ENCODE results near the gene DPY19L3.

Gene DPY19L3

DNA sequence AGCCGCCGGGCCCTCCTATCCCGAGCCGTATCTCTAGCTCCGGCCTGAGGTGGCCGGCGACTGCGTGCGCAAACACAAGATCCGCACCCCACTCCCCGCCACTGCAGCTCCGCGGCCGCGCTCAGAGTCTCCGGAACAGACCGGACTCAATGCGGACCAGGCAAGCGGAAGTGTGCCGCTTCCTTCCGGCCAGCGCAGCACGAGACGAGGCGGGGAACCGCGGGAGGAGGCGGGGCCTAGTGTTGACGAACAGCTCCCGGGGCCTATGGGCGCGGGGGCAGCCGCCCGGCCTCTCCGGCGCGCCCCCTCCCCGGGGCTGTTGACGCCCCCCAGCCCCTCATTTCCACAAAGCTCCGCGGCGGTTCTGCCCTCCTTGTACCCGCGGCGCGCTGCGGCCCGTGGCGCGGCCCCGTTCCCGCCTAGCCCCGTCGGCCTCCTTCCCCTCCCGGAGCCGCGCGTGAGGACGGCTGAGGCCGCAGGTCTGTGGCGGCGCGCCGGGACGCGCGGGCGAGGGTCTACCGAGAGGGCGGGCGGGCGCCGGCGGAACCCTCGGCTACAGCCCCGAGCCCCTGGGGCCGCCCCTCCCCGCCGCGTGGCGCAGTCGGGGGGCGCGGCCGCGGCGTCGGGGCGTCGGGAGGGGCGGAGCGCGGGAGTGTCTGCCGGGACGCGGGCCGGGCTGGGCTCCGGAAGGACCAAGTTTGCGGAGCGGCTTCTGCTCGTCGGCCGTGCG is at the start of gene DPY19L3:
DPY19L3 (plus strand) TSS at position 340 of the 730 bp plus-strand sequence. CDS start 2,484 bp downstream, outside the sequence.
- H3K4me1 Mint-ChIP-seq (ENCODE audit: low read depth), result peaks cover 23% of the 10 kb centered on the region

DNA sequence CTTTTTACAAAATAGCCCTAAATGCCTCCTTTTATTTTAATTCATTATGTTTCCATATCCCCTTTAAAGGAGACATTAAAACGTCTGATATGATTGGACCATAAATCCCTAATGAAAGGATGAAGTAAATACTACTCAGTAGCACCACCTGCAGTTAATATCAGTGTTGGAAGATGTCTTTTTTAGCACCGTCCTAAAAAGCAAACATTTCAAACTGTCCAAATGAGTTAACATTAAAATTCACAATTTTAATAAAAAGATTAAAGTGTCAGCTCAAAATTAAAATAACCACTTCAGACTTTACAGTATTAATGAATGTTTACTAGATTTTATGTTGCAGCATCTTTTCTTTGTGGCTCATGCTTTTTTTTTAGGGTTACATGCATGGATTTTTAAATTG is 47.9 kb upstream of the DPY19L3 start:
- H3K36me3 Mint-ChIP-seq (ENCODE audit: low read depth), result peaks cover 93% of the 10 kb centered on the region
- H3K4me1 Mint-ChIP-seq (ENCODE audit: low read depth), result peaks cover 54% of the 10 kb centered on the region
- H3K27ac Mint-ChIP-seq, result no peak overlapping the region
- peaks cover 4% of the 10 kb centered on the region for H3K9me3 Mint-ChIP-seq
- no peaks in the 10 kb centered on the region for H3K27me3 Mint-ChIP-seq
- no peak overlapping the region for H3K4me3 Mint-ChIP-seq

More for the DNA sequence above, at the start of gene DPY19L3:
- Mint-ChIP-seq H3K9me3 (no peaks in the 10 kb centered on the region), H3K27me3 (no peaks in the 10 kb centered on the region), H3K4me3 (peak within 1 kb of the TSS; percentile 86), H3K27ac (peak within 1 kb of the TSS; percentile 89), H3K36me3 (ENCODE audit: low read depth) (peaks cover 27% of the 10 kb centered on the region)

GRCh38 chr19:32358321-32358720 is 47.2 kb upstream of the DPY19L3 start:
- peaks cover 93% of the 10 kb centered on the region for H3K36me3 Mint-ChIP-seq (ENCODE audit: low read depth)
- H3K27ac Mint-ChIP-seq, result no peak overlapping the region
- peaks cover 55% of the 10 kb centered on the region for H3K4me1 Mint-ChIP-seq (ENCODE audit: low read depth)
- no peak overlapping the region for H3K4me3 Mint-ChIP-seq
- H3K9me3 Mint-ChIP-seq, result peaks cover 4% of the 10 kb centered on the region
- H3K27me3 Mint-ChIP-seq, result no peaks in the 10 kb centered on the region

GRCh38 chr19:32359581-32359980 is 46.0 kb upstream of the DPY19L3 start:
- Mint-ChIP-seq H3K4me3 (no peak overlapping the region), H3K27me3 (no peaks in the 10 kb centered on the region), H3K4me1 (ENCODE audit: low read depth) (peaks cover 47% of the 10 kb centered on the region), H3K36me3 (ENCODE audit: low read depth) (peaks cover 93% of the 10 kb centered on the region), H3K9me3 (no peaks in the 10 kb centered on the region), H3K27ac (no peak overlapping the region)

DNA sequence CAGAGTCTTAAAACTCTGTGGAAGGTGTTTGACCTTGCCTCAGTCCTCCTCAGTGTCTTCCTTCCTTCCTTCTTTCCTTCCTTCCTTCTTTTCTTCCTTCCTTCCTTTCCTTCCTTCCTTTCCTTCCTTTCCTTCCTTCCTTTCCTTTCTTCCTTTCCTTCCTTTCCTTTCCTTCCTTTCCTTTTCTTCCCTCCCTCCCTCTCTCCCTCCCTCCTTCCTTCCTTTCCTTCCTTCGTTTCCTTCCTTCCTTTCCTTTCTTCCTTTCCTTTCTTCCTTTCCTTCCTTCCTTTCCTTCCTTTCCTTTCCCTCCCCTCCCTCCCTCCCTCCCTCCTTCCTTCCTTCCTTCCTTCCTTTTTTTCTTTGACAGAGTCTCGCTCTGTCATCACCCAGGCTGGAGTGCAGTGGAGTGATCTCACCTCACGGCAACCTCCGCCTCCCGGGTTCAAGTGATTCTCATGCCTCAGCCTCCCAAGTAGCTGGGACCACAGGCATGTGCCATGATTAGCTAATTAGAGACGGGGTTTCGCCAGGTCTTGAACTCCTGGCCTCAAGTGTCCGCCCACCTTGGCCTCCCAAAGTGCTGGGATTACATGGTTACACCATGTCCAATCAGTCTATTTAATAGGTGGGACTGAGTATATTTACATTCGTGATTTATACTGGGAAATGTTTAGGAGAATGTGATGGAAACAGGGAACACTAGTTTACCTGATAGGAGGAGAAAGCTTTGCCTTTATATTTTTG is 43.8 kb upstream of the DPY19L3 start:
- H3K27ac Mint-ChIP-seq, result peak overlapping the region; percentile 55
- H3K4me1 Mint-ChIP-seq (ENCODE audit: low read depth), result peaks cover 43% of the 10 kb centered on the region
- no peaks in the 10 kb centered on the region for H3K27me3 Mint-ChIP-seq
- no peak overlapping the region for H3K4me3 Mint-ChIP-seq
- H3K36me3 Mint-ChIP-seq (ENCODE audit: low read depth), result peaks cover 92% of the 10 kb centered on the region
- no peaks in the 10 kb centered on the region for H3K9me3 Mint-ChIP-seq

- no peak overlapping the region for H3K27ac Mint-ChIP-seq
- H3K27me3 Mint-ChIP-seq, result no peaks in the 10 kb centered on the region
- H3K4me3 Mint-ChIP-seq, result no peak overlapping the region
- H3K4me1 Mint-ChIP-seq (ENCODE audit: low read depth), result peaks cover 45% of the 10 kb centered on the region
- H3K36me3 Mint-ChIP-seq (ENCODE audit: low read depth), result peaks cover 92% of the 10 kb centered on the region
- no peaks in the 10 kb centered on the region for H3K9me3 Mint-ChIP-seq
Measured at GRCh38 chr19:32362318-32362691, 43.3 kb upstream of the DPY19L3 start.

DNA sequence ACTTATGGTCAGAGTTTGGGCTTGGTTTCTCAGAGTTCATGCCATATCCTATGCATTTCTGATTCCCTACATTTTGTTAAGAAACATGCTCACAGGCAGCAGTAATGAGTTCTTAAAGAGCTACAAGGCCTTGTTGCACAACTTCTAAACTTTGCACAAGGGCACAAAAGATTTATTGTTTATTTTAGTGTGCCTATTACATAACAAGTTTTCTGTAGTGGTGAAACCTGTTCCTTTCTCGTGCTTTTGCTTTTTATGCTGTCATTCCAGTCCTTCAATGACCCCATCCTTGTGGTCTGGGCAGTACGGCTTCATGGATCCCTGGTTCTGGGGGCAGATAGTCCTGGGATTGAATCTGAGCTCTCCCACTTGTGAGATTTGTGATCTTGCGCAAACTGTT is 42.4 kb upstream of the DPY19L3 start:
- H3K27me3 Mint-ChIP-seq, result no peaks in the 10 kb centered on the region
- no peaks in the 10 kb centered on the region for H3K9me3 Mint-ChIP-seq
- peaks cover 48% of the 10 kb centered on the region for H3K4me1 Mint-ChIP-seq (ENCODE audit: low read depth)
- no peak overlapping the region for H3K27ac Mint-ChIP-seq
- no peak overlapping the region for H3K4me3 Mint-ChIP-seq
- peaks cover 92% of the 10 kb centered on the region for H3K36me3 Mint-ChIP-seq (ENCODE audit: low read depth)

- Mint-ChIP-seq H3K27ac (no peak overlapping the region), H3K36me3 (ENCODE audit: low read depth) (peaks cover 92% of the 10 kb centered on the region), H3K27me3 (no peaks in the 10 kb centered on the region), H3K4me3 (no peak overlapping the region), H3K4me1 (ENCODE audit: low read depth) (peaks cover 49% of the 10 kb centered on the region), H3K9me3 (no peaks in the 10 kb centered on the region)
Measured at GRCh38 chr19:32363632-32364031, 41.9 kb upstream of the DPY19L3 start.

- H3K36me3 Mint-ChIP-seq (ENCODE audit: low read depth), result peaks cover 89% of the 10 kb centered on the region
- peaks cover 45% of the 10 kb centered on the region for H3K4me1 Mint-ChIP-seq (ENCODE audit: low read depth)
- no peak overlapping the region for H3K4me3 Mint-ChIP-seq
- H3K9me3 Mint-ChIP-seq, result no peaks in the 10 kb centered on the region
- H3K27me3 Mint-ChIP-seq, result no peaks in the 10 kb centered on the region
- no peak overlapping the region for H3K27ac Mint-ChIP-seq
Measured at GRCh38 chr19:32364040-32364439, 41.5 kb upstream of the DPY19L3 start.

- Mint-ChIP-seq H3K4me3 (no peak overlapping the region), H3K27me3 (no peaks in the 10 kb centered on the region), H3K9me3 (no peaks in the 10 kb centered on the region), H3K27ac (no peak overlapping the region), H3K36me3 (ENCODE audit: low read depth) (peaks cover 91% of the 10 kb centered on the region), H3K4me1 (ENCODE audit: low read depth) (peaks cover 42% of the 10 kb centered on the region)
Measured at GRCh38 chr19:32367063-32367462, 38.5 kb upstream of the DPY19L3 start.

GRCh38 chr19:32367948-32368536 is 37.5 kb upstream of the DPY19L3 start:
- Mint-ChIP-seq H3K27ac (no peak overlapping the region), H3K4me3 (no peak overlapping the region), H3K27me3 (no peaks in the 10 kb centered on the region), H3K36me3 (ENCODE audit: low read depth) (peaks cover 91% of the 10 kb centered on the region), H3K9me3 (no peaks in the 10 kb centered on the region), H3K4me1 (ENCODE audit: low read depth) (peaks cover 32% of the 10 kb centered on the region)

DNA sequence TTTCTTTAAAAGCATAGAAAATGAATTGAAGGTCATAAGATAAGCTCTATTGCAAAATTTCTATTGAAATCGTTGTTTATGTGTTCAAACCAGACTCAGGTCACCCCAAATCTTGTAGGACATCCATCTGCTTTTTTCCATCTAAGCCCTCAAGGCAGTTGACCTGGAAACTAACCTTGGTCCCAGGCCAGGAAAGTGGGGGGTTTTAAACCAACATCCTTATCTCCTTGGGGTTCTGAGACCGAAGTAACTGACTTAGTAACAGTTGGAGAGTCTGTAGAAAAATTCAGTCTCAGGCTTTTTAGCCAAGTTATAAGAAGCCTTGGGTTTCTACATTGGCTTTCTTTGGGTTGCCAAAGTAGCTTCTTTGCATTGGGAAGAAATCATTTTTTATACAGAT is 36.8 kb upstream of the DPY19L3 start:
- Mint-ChIP-seq H3K9me3 (no peaks in the 10 kb centered on the region), H3K4me3 (no peak overlapping the region), H3K27ac (no peak overlapping the region), H3K4me1 (ENCODE audit: low read depth) (peaks cover 32% of the 10 kb centered on the region), H3K27me3 (no peaks in the 10 kb centered on the region), H3K36me3 (ENCODE audit: low read depth) (peaks cover 91% of the 10 kb centered on the region)

- Mint-ChIP-seq H3K4me3 (no peak overlapping the region), H3K36me3 (ENCODE audit: low read depth) (peaks cover 68% of the 10 kb centered on the region), H3K27ac (no peak overlapping the region), H3K4me1 (ENCODE audit: low read depth) (peaks cover 5% of the 10 kb centered on the region), H3K9me3 (no peaks in the 10 kb centered on the region), H3K27me3 (no peaks in the 10 kb centered on the region)
Measured at GRCh38 chr19:32372726-32373517, 32.6 kb upstream of the DPY19L3 start.

DNA sequence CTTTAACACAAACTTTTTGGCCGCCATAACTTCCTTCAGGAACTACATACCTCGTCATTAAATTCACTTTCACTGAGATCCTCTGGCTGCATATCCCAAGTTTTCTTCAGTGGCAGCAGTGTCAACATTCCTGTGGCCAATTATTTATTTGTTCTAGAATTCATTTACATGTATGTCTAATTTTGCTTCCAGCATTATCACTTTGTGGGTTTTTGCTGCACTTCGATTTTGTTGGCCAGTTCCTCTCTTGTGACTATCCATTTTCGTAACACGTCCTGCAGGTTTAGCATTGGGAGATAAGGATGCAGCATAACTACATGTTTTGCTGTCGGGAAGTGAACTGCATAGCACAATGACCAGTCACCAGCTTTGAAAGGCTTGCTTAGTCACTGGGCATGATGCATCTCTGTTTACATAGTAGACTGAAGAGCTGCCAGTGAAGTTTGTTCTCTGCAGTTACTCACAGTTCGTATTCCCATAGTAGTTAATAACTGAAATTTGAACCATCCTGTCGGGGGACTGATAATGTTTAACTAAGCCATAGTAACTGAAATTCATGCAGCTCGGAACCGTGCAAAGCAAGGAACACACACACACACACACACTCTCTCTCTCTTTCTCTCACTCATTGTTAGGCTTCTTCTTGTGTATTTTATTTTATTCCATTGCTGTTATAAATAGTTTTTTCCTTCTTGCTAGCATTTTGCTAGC is 31.8 kb upstream of the DPY19L3 start:
- no peaks in the 10 kb centered on the region for H3K27me3 Mint-ChIP-seq
- H3K27ac Mint-ChIP-seq, result no peak overlapping the region
- no peaks in the 10 kb centered on the region for H3K4me1 Mint-ChIP-seq (ENCODE audit: low read depth)
- H3K9me3 Mint-ChIP-seq, result no peaks in the 10 kb centered on the region
- H3K4me3 Mint-ChIP-seq, result no peak overlapping the region
- peaks cover 59% of the 10 kb centered on the region for H3K36me3 Mint-ChIP-seq (ENCODE audit: low read depth)

Data from stimulated activated naive CD8-positive, alpha-beta T cell treated with anti-CD3 and anti-CD28 coated beads, Interleukin-15, Interleukin-2, amounts not matched to agents 100 ng/mL and 50 ng/mL, for 24 hours (primary cell).